ENCODE data around the gene POLD1. TPM values are rescaled to one million over a fixed set of nuclear protein-coding genes. Genes with fewer than 3 reads are reported as not detected.
"Not testable (repeated sequence)": the region's sequence is repeated elsewhere in the genome, so short reads cannot be mapped to it uniquely, and the experiment has no call there.

POLD1 gene
- total and polyA plus RNA-seq, 2 of the 13 experiments (the other 11 are each of a cell fraction or from before 2014, with no cell fraction given), result 17.4 to 54.0 TPM

- FAIRE-seq; H3K79me2 ChIP-seq (ENCODE audit: insufficient read depth, low read length); H4K20me1 ChIP-seq (ENCODE audit: insufficient read depth, low read length); H3K4me1 ChIP-seq (ENCODE audit: insufficient read depth, low read length); H3K4me2 ChIP-seq (ENCODE audit: low read depth, low read length); POLR2A ChIA-PET; H3K36me3 ChIP-seq (replicated peaks in 1 of 2; ENCODE audit: control insufficient read depth in 1 of 2, insufficient read depth in 2 of 2, low read length in 2 of 2); ATAC-seq; DNase-seq (ENCODE audit: low spot score); H3K9me3 ChIP-seq (ENCODE audit: low read length); H3K9ac ChIP-seq (ENCODE audit: insufficient read depth, low read depth, low read length); BruUV-seq (replicated peaks); H3K27ac ChIP-seq (ENCODE audit: extremely low read length, insufficient read depth, low read length); H3K4me3 ChIP-seq (replicated peaks in 1 of 3; ENCODE audit: insufficient read depth in 1 of 3, low read depth in 2 of 3, low read length in 3 of 3); intact Hi-C loops (cut with micrococcal nuclease; ENCODE audit: unreplicated experiment); H2AFZ ChIP-seq (ENCODE audit: low read length); CTCF ChIA-PET (ENCODE audit: low intra/inter-chr PET ratio, low total read pairs); in situ Hi-C loops (cut with HindIII; ENCODE audit: extremely low pct_ligation_motif_present, low pct_unique_long_range_greater_than_20kb): not testable (repeated sequence)
- H3K27me3 ChIP-seq (ENCODE audit: control insufficient read depth in 1 of 2, insufficient read depth in 2 of 2, low read length in 2 of 2), result peaks cover 2 to 15% of the 10 kb centered on the region in 2 experiments; a peak in 3 of 5 replicates
- 0% methylated on average over 2 of the region's 2 CpGs for WGBS (ENCODE audit: low lambda C conversion rate)
Observed at GRCh38 chr19:50439130-50439529, 55.0 kb downstream of the POLD1 start.

GRCh38 chr19:50444059-50444458, 59.9 kb downstream of the POLD1 start:
- no peaks in the 10 kb centered on the region for H3K79me2 ChIP-seq (ENCODE audit: insufficient read depth, low read length)
- peaks cover 0 to 9% of the 10 kb centered on the region in 2 experiments; a peak in 1 of 5 replicates for H3K27me3 ChIP-seq (ENCODE audit: control insufficient read depth in 1 of 2, insufficient read depth in 2 of 2, low read length in 2 of 2)
- H3K4me1 ChIP-seq (ENCODE audit: insufficient read depth, low read length), result no peaks in the 10 kb centered on the region
- DNase-seq (ENCODE audit: low spot score) (no peak), ATAC-seq (no peak), FAIRE-seq (no peak)
- H3K27ac ChIP-seq (ENCODE audit: extremely low read length, insufficient read depth, low read length), result no peak overlapping the region
- ChIA-PET POLR2A (no interaction called here), CTCF (ENCODE audit: low intra/inter-chr PET ratio, low total read pairs) (no interaction called here)
- no peaks in the 10 kb centered on the region for H3K9me3 ChIP-seq (ENCODE audit: low read length)
- WGBS (ENCODE audit: low lambda C conversion rate), result 8% methylated on average over 1 of the region's 1 CpG
- no peaks in the 10 kb centered on the region for H3K36me3 ChIP-seq (replicated peaks in 1 of 2; ENCODE audit: control insufficient read depth in 1 of 2, insufficient read depth in 2 of 2, low read length in 2 of 2)
- intact Hi-C loops (cut with micrococcal nuclease; ENCODE audit: unreplicated experiment) (no loop called here), in situ Hi-C loops (cut with HindIII; ENCODE audit: extremely low pct_ligation_motif_present, low pct_unique_long_range_greater_than_20kb) (no loop called here)
- H4K20me1 ChIP-seq (ENCODE audit: insufficient read depth, low read length), result no peaks in the 10 kb centered on the region
- no peak overlapping the region for H3K9ac ChIP-seq (ENCODE audit: insufficient read depth, low read depth, low read length)
- no peak overlapping the region for H3K4me2 ChIP-seq (ENCODE audit: low read depth, low read length)
- no peak overlapping the region for H2AFZ ChIP-seq (ENCODE audit: low read length)
- TF ChIP-seq IKZF1 (IDR thresholded peaks at IDR 0.05) (0 out of 2 replicates have a peak, but pooled peaks have one; percentile 18), KAT2B (IDR thresholded peaks at IDR 0.05; ENCODE audit: borderline replicate concordance, low read depth, low read length) (no peak)
- no TSS peak for BruUV-seq (replicated peaks)
- no peak overlapping the region for H3K4me3 ChIP-seq (replicated peaks in 1 of 3; ENCODE audit: insufficient read depth in 1 of 3, low read depth in 2 of 3, low read length in 3 of 3)

- no peaks in the 10 kb centered on the region for H3K9me3 ChIP-seq (ENCODE audit: low read length)
- 24% methylated on average over 5 of the region's 5 CpGs for WGBS (ENCODE audit: low lambda C conversion rate)
- no peak for FAIRE-seq
- TF ChIP-seq ZNF773 (CRISPR knock-in tag; IDR thresholded peaks at IDR 0.05; ENCODE audit: borderline replicate concordance), result no peak
- TF ChIP-seq XBP1 (CRISPR knock-in tag; IDR thresholded peaks at IDR 0.05), result no peak
- TF ChIP-seq KAT8 (CRISPR knock-in tag; IDR thresholded peaks at IDR 0.05), result no peak
- TF ChIP-seq ZNF367 (CRISPR knock-in tag; IDR thresholded peaks at IDR 0.05; ENCODE audit: borderline replicate concordance), result no peak
- TF ChIP-seq SRSF1 (optimal IDR thresholded peaks at IDR 0.05; ENCODE audit: low read depth, low read length), result no peak
- TF ChIP-seq KDM4B (CRISPR knock-in tag; IDR thresholded peaks at IDR 0.05), result no peak
- no peak for TF ChIP-seq CERS6 (CRISPR knock-in tag; IDR thresholded peaks at IDR 0.05)
- no peak for TF ChIP-seq BRCA1 (CRISPR knock-in tag; IDR thresholded peaks at IDR 0.05)
- TF ChIP-seq EED (CRISPR knock-in tag; IDR thresholded peaks at IDR 0.05), result no peak
Observed at GRCh38 chr19:50447053-50447452, 62.9 kb downstream of the POLD1 start.

More at GRCh38 chr19:50447053-50447452, 62.9 kb downstream of the POLD1 start:
- Histone ChIP-seq H3K27ac (ENCODE audit: extremely low read length, insufficient read depth, low read length) (no peak overlapping the region), H2AFZ (ENCODE audit: low read length) (no peak overlapping the region), H3K27me3 (ENCODE audit: control insufficient read depth in 1 of 2, insufficient read depth in 2 of 2, low read length in 2 of 2) (peaks cover 1 to 11% of the 10 kb centered on the region in 2 experiments; a peak in 2 of 5 replicates), H4K20me1 (ENCODE audit: insufficient read depth, low read length) (no peaks in the 10 kb centered on the region), H3K36me3 (replicated peaks in 1 of 2; ENCODE audit: control insufficient read depth in 1 of 2, insufficient read depth in 2 of 2, low read length in 2 of 2) (no peaks in the 10 kb centered on the region), H3K4me3 (replicated peaks in 1 of 3; ENCODE audit: insufficient read depth in 1 of 3, low read depth in 2 of 3, low read length in 3 of 3) (no peak overlapping the region), H3K4me2 (ENCODE audit: low read depth, low read length) (no peak overlapping the region), H3K9ac (ENCODE audit: insufficient read depth, low read depth, low read length) (no peak overlapping the region), H3K4me1 (ENCODE audit: insufficient read depth, low read length) (no peaks in the 10 kb centered on the region), H3K79me2 (ENCODE audit: insufficient read depth, low read length) (no peaks in the 10 kb centered on the region)
- BruUV-seq (replicated peaks), result no TSS peak
- ChIA-PET CTCF (ENCODE audit: low intra/inter-chr PET ratio, low total read pairs) (no interaction called here), POLR2A (no interaction called here)
- DNase-seq (ENCODE audit: low spot score) (no peak), ATAC-seq (no peak)
- in situ Hi-C loops (cut with HindIII; ENCODE audit: extremely low pct_ligation_motif_present, low pct_unique_long_range_greater_than_20kb), result no loop called here
- intact Hi-C loops (cut with micrococcal nuclease; ENCODE audit: unreplicated experiment), result no loop called here

All from HepG2 (cell line).